Transverse colon (tissue), 4 donors: ENCODE results near the gene CCM2. TPM values are rescaled to one million over a fixed set of nuclear protein-coding genes. Genes with fewer than 3 reads are reported as not detected.

Source experiments
- DNase-seq: peaks from one replicate; pipeline ENCODE4 v3.0.0-alpha.2; 2019
- H3K27ac ChIP-seq, 4 donors: fragments of 200-600 bp; sonication (generic); 2 replicates each; pipeline ENCODE4 v1.5.1; 2016 to 2018; ENCODE audit warnings: inconsistent platforms in 4 of 4
- H3K27me3 ChIP-seq: fragments of 200-600 bp; sonication (generic); 2 replicates; pipeline ENCODE4 v1.5.1; 2017; ENCODE audit warnings: inconsistent platforms
- H3K36me3 ChIP-seq, 4 donors: fragments of 200-600 bp; sonication (generic); 2 replicates each; pipeline ENCODE4 v1.5.1; 2017 to 2019; ENCODE audit warnings: inconsistent platforms in 4 of 4
- H3K4me1 ChIP-seq, 4 donors: fragments of 200-600 bp; sonication (generic); 2 replicates each; pipeline ENCODE4 v1.5.1; 2017 to 2020; ENCODE audit warnings: inconsistent platforms in 4 of 4
- H3K4me3 ChIP-seq, 4 donors: fragments of 200-600 bp; sonication (generic); 1 replicate in 1 of 4; 2 replicates in 3 of 4; pipeline versions ENCODE4 v1.5.1 to v1.6.1; 2017 to 2019; ENCODE audit warnings: inconsistent platforms in 4 of 4
- H3K9me3 ChIP-seq, 2 donors: fragments of 200-600 bp; sonication (generic); 2 replicates each; pipeline ENCODE4 v1.5.1; 2017 to 2019; ENCODE audit warnings: inconsistent platforms in 2 of 2
- EP300 ChIP-seq: sonication (generic); formaldehyde crosslinking; IDR thresholded peaks from one replicate; pipeline ENCODE4 v1.6.1; 2017; ENCODE audit warnings: antibody characterized with exemption, low read depth
- POLR2A ChIP-seq: fragments of 450-650 bp; IDR thresholded peaks from one replicate; pipeline ENCODE4 v1.6.1; 2016; ENCODE audit warnings: antibody characterized with exemption, mild to moderate bottlenecking, moderate library complexity
- POLR2AphosphoS5 ChIP-seq, 3 donors: sonication (generic); formaldehyde crosslinking; IDR thresholded peaks; one replicate each; pipeline ENCODE4 v1.6.1; 2016; ENCODE audit warnings: antibody characterized with exemption in 3 of 3
- WGBS, 2 donors: methylation state at CpG; one replicate each; pipeline ENCODE4 v1.1.5; 2018; ENCODE audit warnings: low coverage in 1 of 2; 5-methylcytosine and 5-hydroxymethylcytosine counted together
- in situ Hi-C, 4 donors: fragments of 200-750 bp; cut with MboI; loops; one replicate each; pipeline versions ENCODE4 v1.15.0 to v1.15.1; 2017; ENCODE audit warnings: low sequenced_read_pairs in 3 of 4, low pct_ligation_motif_present in 1 of 4, low pct_unique_long_range_greater_than_20kb in 1 of 4
- intact Hi-C: fragments of 100-400 bp; cut with DNase I; formaldehyde crosslinking; loops from one replicate; pipeline ENCODE4 v1.15.1; 2023; ENCODE audit warnings: low total_unique reads
- total RNA-seq, 4 donors: library from RNA; depleted of rRNA; stranded (reverse); fragments of >200 nt; gene quantifications; one replicate each; pipeline ENCODE4 v1.1.0, GENCODE V29; 2016
- TF ChIP-seq, protein P1 (sequence below), 5 experiments: fragments of 200-600 bp in 3 of 5; fragments of 450-650 bp in 2 of 5; sonication (generic) in 3 of 5; IDR thresholded peaks; 1 replicate in 2 of 5; 2 replicates in 3 of 5; pipeline ENCODE4 v1.5.1; 2016 to 2017; ENCODE audit warnings: antibody characterized with exemption in 5 of 5, inconsistent platforms in 3 of 5, mild to moderate bottlenecking in 2 of 5, moderate library complexity in 1 of 5

The CCM2 gene
- total RNA-seq, 4 donors from 2014 or later = 40.4 to 76.4 (median 47.8) TPM

DNA sequence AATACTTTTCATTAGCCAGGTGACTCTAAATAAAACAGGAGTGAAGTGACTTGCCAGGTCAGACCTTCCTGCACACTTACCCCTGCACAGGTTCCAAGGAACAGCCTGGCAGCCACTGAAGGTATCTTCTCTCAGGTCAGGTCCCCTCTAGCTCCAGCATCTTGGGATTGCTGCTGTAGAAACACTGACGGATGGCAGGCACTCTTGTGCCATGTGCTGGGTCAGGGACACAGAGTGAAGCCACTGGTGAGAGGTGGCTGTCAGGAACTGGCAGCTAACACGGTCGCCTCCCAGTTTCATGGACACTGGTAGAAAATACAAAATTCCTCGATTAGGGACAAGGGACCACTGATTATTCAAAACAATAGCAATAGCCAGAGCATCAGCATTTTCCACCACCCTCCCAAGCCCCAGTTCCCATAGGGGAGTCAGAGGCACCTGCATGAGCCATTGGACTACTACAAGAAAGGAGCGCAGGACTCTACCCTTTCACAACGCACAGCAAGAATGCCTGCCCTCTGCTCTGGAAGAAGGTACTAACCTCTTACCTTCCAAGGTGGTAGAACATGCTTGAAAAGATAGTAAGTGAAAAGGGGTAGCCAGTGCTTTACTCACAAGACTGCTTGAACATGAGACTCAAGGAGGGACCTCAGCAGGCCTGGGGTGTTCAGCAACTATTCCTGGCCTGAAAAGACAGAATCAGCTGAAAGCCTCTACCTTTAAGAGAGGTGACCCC, 16.1 kb upstream of the CCM2 start:
- TF ChIP-seq EP300 (no peak), POLR2A (no peak), POLR2AphosphoS5 (IDR thresholded peaks at IDR 0.05) (no peak)
- TF ChIP-seq, protein P1, sequence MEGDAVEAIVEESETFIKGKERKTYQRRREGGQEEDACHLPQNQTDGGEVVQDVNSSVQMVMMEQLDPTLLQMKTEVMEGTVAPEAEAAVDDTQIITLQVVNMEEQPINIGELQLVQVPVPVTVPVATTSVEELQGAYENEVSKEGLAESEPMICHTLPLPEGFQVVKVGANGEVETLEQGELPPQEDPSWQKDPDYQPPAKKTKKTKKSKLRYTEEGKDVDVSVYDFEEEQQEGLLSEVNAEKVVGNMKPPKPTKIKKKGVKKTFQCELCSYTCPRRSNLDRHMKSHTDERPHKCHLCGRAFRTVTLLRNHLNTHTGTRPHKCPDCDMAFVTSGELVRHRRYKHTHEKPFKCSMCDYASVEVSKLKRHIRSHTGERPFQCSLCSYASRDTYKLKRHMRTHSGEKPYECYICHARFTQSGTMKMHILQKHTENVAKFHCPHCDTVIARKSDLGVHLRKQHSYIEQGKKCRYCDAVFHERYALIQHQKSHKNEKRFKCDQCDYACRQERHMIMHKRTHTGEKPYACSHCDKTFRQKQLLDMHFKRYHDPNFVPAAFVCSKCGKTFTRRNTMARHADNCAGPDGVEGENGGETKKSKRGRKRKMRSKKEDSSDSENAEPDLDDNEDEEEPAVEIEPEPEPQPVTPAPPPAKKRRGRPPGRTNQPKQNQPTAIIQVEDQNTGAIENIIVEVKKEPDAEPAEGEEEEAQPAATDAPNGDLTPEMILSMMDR (IDR thresholded peaks at IDR 0.05) = no peak
- Histone ChIP-seq H3K9me3 (no peaks in the 10 kb centered on the region), H3K27ac (no peak overlapping the region), H3K36me3 (peaks cover 0 to 11% (median 0%) of the 10 kb centered on the region in 4 donors), H3K4me3 (no peak overlapping the region), H3K27me3 (no peaks in the 10 kb centered on the region), H3K4me1 (peaks cover 7 to 40% (median 22%) of the 10 kb centered on the region in 4 donors)
- intact Hi-C loops = no loop called here
- in situ Hi-C loops = no loop called here
- DNase-seq = no peak
- WGBS, 2 donors = 72% methylated on average over 6 of the region's 6 CpGs; no CpG with 5 or more reads in 1 of the 2 donors

DNA sequence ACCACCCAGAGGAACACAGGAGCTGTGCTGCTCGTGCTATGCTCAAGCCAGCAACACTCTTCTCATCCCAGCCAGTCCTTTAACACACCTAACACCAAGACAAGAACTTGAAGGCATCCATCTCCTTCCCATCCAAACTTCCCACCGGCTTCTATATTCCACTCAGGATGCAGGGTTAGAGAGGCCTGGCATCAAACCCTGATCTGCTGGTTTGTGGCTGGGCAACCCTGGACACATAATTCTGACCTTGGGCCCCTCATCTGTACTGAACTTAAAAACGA, 15.6 kb upstream of the CCM2 start:
- H3K27me3 ChIP-seq = no peaks in the 10 kb centered on the region
- no peaks in the 10 kb centered on the region for H3K9me3 ChIP-seq
- in situ Hi-C loops (no loop called here), intact Hi-C loops (no loop called here)
- no peak overlapping the region for H3K4me3 ChIP-seq
- peaks cover 7 to 38% (median 21%) of the 10 kb centered on the region in 4 donors for H3K4me1 ChIP-seq
- no peak overlapping the region for H3K27ac ChIP-seq
- DNase-seq = no peak
- TF ChIP-seq POLR2AphosphoS5 (IDR thresholded peaks at IDR 0.05) (no peak), EP300 (no peak), POLR2A (no peak)
- TF ChIP-seq, protein P1 (IDR thresholded peaks at IDR 0.05) = no peak
- H3K36me3 ChIP-seq = peaks cover 0 to 11% (median 0%) of the 10 kb centered on the region in 4 donors
- WGBS, 2 donors = 50 to 52% methylated on average over 1 to 3 of the region's 3 CpGs

DNA sequence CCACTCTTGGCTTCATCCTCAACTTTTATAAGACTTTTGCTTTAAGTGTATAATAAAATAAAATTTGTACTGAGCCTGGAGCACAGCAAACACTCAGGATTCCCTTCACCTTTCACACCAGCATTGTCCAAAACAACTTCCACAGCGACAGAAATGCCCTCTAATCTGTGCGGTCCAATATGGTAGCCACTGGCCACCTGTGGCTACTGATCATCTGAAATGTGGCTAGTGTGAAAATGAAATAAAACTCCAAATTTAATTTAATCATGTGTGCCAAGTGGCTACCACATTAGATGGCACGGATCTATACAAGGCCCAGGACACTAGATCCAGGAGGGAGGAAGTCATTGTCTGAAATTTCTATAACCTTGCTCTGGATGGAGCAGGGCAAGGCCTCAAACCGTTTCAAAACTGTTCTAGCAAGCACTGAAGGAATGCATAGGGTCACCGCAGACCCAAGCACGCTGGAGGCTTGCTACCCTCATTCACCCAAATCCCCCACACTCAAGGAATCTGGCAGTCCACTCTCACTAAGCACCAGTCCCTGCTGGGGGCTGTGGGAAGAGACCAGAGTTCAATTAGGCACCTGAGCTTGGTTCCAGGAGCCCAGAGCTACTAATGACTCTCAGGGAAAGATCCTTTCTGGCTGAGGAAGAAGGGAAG, 14.8 kb upstream of the CCM2 start:
- in situ Hi-C loops = no loop called here
- DNase-seq = no peak

DNA sequence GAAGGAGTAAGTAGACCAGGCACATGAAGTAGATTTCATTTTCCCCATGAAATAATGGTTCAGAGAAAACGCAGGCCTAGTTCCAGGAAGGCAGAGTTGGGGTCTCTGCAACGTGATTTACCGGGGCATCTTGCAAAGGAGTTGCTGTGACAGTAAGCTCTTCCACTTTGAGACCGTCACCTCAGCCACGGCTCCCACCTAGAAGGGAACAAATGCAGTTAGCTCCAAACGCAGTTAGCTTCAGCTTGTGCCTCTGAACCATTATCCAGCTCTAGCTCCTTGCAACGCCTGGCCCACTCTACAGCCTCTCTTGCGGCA, 14.1 kb upstream of the CCM2 start:
- intact Hi-C loops (no loop called here), in situ Hi-C loops (no loop called here)
- peak overlapping the region; percentile 89 to 96 (median 92) for H3K27ac ChIP-seq
- no peaks in the 10 kb centered on the region for H3K27me3 ChIP-seq
- H3K36me3 ChIP-seq = peaks cover 0 to 11% (median 0%) of the 10 kb centered on the region in 4 donors
- H3K4me1 ChIP-seq = peaks cover 7 to 26% (median 14%) of the 10 kb centered on the region in 4 donors
- no peak for DNase-seq
- 0 to 5% methylated on average over 1 to 8 of the region's 8 CpGs for WGBS, 2 donors
- no peaks in the 10 kb centered on the region for H3K9me3 ChIP-seq
- TF ChIP-seq POLR2A (no peak), EP300 (no peak), POLR2AphosphoS5 (IDR thresholded peaks at IDR 0.05) (no peak)
- TF ChIP-seq, protein P1 (IDR thresholded peaks at IDR 0.05) = no peak
- H3K4me3 ChIP-seq = peak overlapping the region; percentile 35 to 55 (median 50)

More for the DNA sequence above, 14.8 kb upstream of the CCM2 start:
- Histone ChIP-seq H3K27ac (peak overlapping the region; percentile 89 to 96 (median 92)), H3K9me3 (no peaks in the 10 kb centered on the region), H3K27me3 (no peaks in the 10 kb centered on the region), H3K36me3 (peaks cover 0 to 11% (median 0%) of the 10 kb centered on the region in 4 donors), H3K4me3 (peak overlapping the region in 3 of 4 donors; percentile 45 to 55 (median 54)), H3K4me1 (peaks cover 7 to 31% (median 17%) of the 10 kb centered on the region in 4 donors)
- intact Hi-C loops = no loop called here
- TF ChIP-seq POLR2A (no peak), EP300 (no peak), POLR2AphosphoS5 (IDR thresholded peaks at IDR 0.05) (no peak)
- TF ChIP-seq, protein P1 (IDR thresholded peaks at IDR 0.05) = no peak
- 30 to 54% methylated on average over 2 to 6 of the region's 6 CpGs for WGBS, 2 donors
